Forelimb muscle (tissue), 1 donor: ENCODE measurements around the gene YTHDC2. TPM values are rescaled to one million over a fixed set of nuclear protein-coding genes. Genes with fewer than 3 reads are reported as not detected.

Experiments used
- DNase-seq: peaks from one replicate; pipeline ENCODE4 v3.0.0-alpha.2; 2013; ENCODE audit warnings: low read depth
- polyA plus RNA-seq: library from polyadenylated mRNA; unstranded; fragments of 120-200 nt; gene quantifications from one replicate; pipeline ENCODE4 v1.2.1, GENCODE V29; 2013; ENCODE audit not compliant: insufficient read length

Gene YTHDC2
- polyA plus RNA-seq, 1 donor: 19.6 TPM

DNA sequence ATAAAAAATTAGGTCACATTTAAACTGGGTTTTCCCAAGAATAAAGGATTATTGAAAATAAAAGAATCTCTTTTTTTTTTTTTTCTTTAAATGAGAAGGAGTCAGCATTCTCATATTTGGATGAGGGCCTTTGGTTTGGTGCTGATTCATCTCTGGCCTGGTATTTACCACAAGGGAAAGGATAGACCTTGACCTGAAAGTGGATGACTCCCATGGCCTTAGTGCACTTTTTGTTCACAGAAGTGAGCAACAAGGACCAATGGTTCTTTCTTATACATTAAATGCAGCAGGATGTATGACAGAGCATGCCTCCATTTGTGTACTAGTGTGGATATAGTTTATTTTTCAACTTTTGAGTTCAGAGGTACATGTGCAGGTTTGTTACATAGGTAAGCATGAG is 6.9 kb downstream of the YTHDC2 start:
- no peak for DNase-seq

DNA sequence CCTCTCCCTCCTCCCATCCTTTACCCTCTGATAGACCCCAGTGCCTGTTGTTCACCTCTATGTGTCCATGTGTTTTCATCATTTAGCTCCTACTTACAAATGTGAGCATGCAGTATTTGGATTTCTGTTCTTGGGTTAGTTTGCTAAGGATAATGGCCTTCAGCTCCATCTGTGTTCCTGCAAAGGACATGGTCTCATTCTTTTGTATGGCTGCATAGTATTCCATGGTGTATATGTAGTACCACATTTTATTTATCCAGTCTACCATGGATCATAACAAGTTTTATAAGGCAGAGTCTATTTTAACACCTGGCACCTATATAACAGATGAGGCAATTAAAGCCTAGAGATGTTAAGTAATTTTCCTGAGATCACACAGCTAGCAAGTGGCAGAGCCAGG is 7.4 kb downstream of the YTHDC2 start:
- no peak for DNase-seq

DNA sequence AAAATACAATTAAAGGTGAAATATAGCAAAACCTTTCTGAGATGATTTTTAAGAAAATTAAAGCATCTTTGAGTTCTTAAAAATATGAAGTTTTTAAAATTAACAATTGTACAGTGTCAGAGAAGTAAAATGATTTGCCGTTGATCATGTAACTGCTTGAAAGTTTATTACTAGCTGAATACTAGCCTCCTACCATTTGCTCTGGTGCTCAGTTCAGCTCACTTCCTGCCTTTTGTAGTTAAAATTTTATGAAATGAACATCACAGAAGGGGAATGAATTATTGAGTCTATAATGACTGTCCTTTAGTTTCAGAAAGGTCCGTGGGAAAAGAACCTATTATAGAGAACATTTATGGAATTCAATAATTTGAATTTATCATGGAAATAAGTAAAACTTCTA is 9.7 kb downstream of the YTHDC2 start:
- DNase-seq: no peak

DNA sequence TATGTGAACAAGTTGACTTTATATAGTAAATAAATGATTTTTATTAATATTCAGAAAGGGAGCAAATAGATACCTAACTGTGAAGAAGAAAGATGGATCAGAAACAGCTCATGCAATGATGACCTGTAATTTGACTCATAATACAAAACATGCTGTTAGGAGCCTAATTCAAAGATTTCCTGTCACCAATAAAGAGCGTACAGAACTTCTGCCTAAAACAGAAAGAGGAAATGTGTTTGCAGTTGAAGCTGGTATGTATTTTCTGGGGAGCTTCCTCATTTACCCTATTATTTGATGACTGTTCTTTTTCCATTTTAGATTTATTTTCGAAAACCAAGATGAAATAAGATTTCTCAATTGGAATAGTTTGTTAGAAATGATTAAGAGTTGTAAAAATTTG is 11.4 kb downstream of the YTHDC2 start:
- no peak for DNase-seq

GRCh38 chr5:113526421-113526820 is 12.9 kb downstream of the YTHDC2 start:
- no peak for DNase-seq

GRCh38 chr5:113527746-113528145 is 14.3 kb downstream of the YTHDC2 start:
- no peak for DNase-seq

DNA sequence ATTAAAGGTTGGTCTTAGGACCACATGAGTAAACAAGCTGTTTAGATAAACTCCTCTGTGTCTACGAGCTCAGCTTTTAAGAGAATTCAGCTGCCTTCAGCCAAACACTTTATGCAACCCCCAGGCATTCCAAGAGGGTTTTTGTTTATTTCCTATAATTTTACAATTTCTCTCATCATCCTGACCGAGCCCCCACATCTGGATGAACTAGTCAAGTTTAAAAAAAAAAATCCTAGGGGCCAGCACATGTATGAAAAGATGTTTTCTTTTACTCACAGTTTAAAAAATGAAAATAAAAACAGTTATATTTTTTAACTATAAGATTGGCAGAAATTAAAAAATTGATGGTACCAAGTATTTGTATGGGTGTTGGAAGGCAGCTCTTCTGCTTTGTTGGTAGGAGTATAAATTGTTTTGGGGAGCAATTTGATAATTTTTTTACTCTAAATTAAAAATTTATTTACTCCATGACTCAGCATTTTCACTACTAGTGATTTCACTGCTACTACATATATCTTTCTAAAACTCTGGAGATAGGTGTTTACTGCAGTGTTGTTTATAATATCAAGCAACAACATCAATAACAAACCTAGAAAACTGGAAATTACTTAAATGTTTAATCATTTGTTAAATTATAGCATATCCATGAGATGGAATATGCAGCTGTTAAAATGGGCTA is 18.1 kb downstream of the YTHDC2 start:
- DNase-seq: no peak

- no peak for DNase-seq
Observed at GRCh38 chr5:113538313-113538712, 24.8 kb downstream of the YTHDC2 start.

GRCh38 chr5:113546703-113547183 is 33.2 kb downstream of the YTHDC2 start:
- no peak for DNase-seq

- no peak for DNase-seq
Observed at GRCh38 chr5:113548396-113548795, 34.9 kb downstream of the YTHDC2 start.

GRCh38 chr5:113552137-113552536 is 38.6 kb downstream of the YTHDC2 start:
- DNase-seq: no peak

GRCh38 chr5:113552620-113553019 is 39.1 kb downstream of the YTHDC2 start:
- no peak for DNase-seq

- DNase-seq: no peak
Observed at GRCh38 chr5:113562828-113563400, 49.4 kb downstream of the YTHDC2 start.

DNA sequence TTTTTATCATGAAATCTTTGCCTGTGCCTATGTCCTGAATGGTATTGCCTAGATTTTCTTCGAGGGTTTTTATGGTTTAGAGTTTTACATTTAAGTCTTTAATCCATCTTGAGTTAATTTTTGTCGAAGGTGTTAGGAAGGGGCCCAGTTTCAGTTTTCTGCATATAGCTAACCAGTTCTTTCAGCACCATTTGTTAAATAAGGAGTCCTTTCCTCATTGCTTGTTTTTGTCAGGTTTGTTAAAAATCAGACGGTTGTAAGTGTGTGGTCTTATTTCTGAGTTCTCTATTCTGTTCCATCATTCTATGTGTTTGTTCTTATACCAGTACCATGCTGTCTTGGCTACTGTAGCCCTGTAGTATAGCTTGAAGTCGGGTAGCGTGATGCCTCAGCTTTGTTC is 55.9 kb downstream of the YTHDC2 start:
- no peak for DNase-seq

DNA sequence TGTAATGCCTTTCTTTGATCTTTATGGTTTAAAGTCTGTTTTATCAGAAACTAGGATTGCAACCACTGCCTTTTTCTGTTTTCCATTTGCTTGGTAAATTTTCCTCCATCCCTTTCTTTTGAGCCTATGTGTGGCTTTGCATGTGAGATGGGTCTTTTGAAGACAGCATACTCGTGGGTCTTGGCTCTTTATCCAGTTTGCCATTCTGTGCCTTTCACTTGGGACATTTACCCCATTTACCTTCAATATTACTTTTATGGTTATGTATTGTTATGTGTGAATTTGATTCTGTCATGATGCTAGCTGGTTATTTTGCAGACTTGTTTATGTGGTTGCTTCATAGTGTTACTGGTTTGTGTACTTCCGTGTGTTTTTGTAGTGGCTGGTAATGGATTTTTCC is 59.2 kb downstream of the YTHDC2 start:
- no peak for DNase-seq

DNA sequence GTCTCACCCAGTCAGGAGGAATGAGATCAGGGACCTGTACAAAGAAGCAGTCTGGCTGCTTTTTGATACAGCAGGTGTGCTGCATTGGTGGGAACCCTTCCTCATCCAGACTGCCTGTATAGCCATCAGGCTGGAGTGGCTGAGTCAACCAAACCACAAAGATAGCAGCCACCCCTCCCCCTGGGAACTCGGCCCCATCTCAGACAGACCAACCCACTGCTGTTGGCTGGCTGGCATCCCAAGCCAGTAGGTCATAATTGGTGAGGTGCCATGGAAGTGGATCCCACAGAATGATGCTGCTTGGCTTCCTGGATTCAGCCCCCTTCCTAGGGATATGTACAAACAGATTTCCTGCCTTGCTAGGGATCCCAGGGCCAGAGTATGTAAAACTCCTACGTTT is 60.9 kb downstream of the YTHDC2 start:
- no peak for DNase-seq

DNA sequence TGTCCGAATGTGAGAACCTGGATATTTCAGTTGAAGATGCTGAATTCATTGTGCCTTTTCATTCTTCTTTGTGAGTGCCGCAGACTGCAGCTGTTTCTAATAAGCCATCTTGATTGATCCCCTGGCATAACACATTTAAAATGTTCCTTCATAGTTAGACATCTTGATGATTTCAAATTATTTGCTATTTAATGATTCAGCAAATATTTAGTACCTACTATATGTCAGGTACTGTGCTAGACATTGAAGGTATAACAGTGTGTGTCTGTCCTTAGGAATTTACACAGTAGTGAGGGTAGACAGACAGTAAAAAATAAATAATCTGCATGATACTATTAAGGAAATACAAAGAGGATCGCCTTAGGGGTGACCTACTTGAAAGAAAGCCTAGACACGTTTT is 61.6 kb downstream of the YTHDC2 start:
- no peak for DNase-seq

DNA sequence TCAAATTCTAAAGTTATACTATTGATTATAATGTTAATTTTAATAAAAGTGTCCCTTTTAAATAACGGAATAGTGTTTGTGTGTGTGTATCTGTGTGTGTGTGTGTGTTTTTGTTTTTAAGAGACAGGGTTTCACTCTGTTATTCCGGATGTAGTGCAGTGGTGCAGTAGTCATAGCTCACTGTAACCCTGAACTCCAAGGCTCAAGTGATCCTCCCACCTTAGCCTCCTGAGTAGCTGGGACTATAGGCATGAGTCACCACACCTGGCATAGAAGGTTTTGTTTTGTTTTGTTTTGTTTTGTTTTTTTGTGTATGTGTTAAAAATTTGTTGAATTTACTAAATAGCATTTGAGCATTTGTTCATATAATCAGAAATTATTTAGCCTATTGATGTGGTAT is 64.6 kb downstream of the YTHDC2 start:
- DNase-seq: no peak

DNA sequence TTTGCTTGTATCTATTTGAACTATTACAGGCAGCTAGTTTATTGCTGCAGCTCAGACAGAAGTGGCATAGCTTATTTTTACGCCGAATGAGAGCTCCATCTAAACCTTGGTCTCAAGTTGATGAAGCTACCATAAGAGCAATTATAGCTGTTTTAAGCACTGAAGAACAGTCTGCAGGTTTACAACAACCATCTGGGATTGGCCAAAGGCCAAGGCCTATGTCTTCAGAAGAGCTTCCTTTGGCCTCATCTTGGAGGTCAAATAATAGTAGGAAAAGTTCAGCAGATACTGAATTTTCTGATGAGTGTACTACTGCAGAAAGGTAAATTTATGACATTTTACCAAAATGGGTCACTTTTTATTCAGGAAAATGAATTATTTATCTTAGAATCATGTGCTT is 67.9 kb downstream of the YTHDC2 start:
- DNase-seq: no peak

- DNase-seq: no peak
Observed at GRCh38 chr5:113598150-113598549, 84.7 kb downstream of the YTHDC2 start.

GRCh38 chr5:113598926-113599325 is 85.4 kb downstream of the YTHDC2 start:
- no peak for DNase-seq

GRCh38 chr5:113600255-113600905 is 86.9 kb downstream of the YTHDC2 start:
- DNase-seq: no peak

DNA sequence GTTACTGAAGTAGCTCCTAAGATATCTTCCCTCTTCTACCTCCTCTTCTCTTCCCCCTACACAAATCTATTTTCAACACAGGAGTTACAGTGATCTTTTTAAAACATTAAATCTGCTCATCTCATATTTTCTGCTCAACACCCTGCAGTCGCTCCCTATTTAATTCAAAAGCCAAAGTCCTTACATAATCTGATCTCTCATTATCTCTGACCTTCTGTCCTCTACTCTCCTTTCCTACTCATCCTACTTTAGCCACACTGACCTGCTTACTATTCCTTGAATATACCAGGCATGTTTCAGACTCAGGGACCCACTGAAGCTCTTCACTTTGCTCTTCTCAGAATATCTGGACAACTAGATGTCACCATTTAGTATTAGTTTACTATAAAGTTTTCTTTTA is 87.9 kb downstream of the YTHDC2 start:
- no peak for DNase-seq
